Measurements from ENCODE around the gene IFTAP. TPM values are rescaled to one million over a fixed set of nuclear protein-coding genes. Genes with fewer than 3 reads are reported as not detected.

The IFTAP gene
- total and polyA plus RNA-seq, 10 of the 15 experiments (the other 5 are each of a cell fraction or from before 2014, with no cell fraction given): 0.32 to 1.0 (median 0.63) TPM; not detected in 2

DNA sequence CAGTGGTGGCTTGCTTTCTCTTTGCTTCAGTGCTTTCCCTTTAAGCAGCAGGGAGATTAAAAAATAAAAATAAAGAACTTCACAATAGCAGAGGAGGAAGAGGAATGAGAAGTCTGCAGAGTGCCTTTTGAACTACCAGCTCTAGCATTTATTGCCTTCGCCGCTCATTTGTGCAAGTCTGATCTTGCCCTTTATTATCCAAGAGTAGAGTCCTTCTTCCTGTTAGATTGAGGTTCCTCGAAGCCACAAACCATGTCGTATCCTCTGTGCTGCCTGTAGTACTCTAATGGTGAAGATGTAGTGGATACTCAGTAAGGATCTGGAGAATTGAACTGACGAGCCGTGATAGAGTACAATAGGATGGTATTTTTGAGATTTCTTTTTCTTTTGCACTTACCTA lies 105.0 kb downstream of the IFTAP start:
- H4K20me1 ChIP-seq (ENCODE audit: control insufficient read depth, insufficient read depth): no peaks in the 10 kb centered on the region
- FAIRE-seq: no peak
- H3K27ac ChIP-seq (ENCODE audit: control insufficient read depth, insufficient read depth): no peak overlapping the region
- ChIA-PET CTCF (interaction anchor here (1.1 to 7.2 kb wide), 2 partner anchors 45 to 50 kb away, joined by 4 to 197 read pairs; no protein-coding TSS in a partner anchor), SMC1A (ENCODE audit: uncharacterized antibody, unreplicated experiment) (no interaction called here), RAD21 (ENCODE audit: unreplicated experiment) (no interaction called here), POLR2A (no interaction called here)
- no peak for TF ChIP-seq CREM (IDR thresholded peaks at IDR 0.05; ENCODE audit: low read depth)
- peaks cover 0 to 3% of the 10 kb centered on the region in 2 experiments; a peak in 2 of 4 replicates for H3K27me3 ChIP-seq (replicated peaks in 1 of 2; ENCODE audit: control insufficient read depth in 2 of 2, insufficient read depth in 2 of 2, low read length in 1 of 2)
- 46% methylated on average over 6 of the region's 6 CpGs for WGBS (ENCODE audit: insufficient coverage, insufficient replicate concordance, low lambda C conversion rate, missing lambda C conversion rate)
- no TSS peak for BruUV-seq (replicated peaks)
- H2AFZ ChIP-seq (ENCODE audit: control insufficient read depth, low read depth, low read length): no peak overlapping the region
- ATAC-seq: no peak
- no peak overlapping the region for H3K4me2 ChIP-seq (ENCODE audit: control insufficient read depth, insufficient read depth)
- peaks cover 5% of the 10 kb centered on the region; the same call in 1 of the 2 replicates for H3K4me1 ChIP-seq (ENCODE audit: control insufficient read depth, insufficient read depth, low read length)
- intact Hi-C loops (cut with micrococcal nuclease; ENCODE audit: unreplicated experiment): no loop called here
- no peaks in the 10 kb centered on the region for H3K79me2 ChIP-seq (ENCODE audit: control insufficient read depth, insufficient read depth, low read length)
- H3K9me3 ChIP-seq (replicated peaks; ENCODE audit: control insufficient read depth, insufficient read depth, low read length): no peaks in the 10 kb centered on the region
- no peak overlapping the region for H3K9ac ChIP-seq (ENCODE audit: control insufficient read depth, insufficient read depth, low read length)
- H3K4me3 ChIP-seq: no peak overlapping the region
- in situ Hi-C loops (cut with MboI): no loop called here
- H3K36me3 ChIP-seq (ENCODE audit: control insufficient read depth in 2 of 2, insufficient read depth in 2 of 2, low read length in 1 of 2): no peaks in the 10 kb centered on the region
- no peak for DNase-seq (ENCODE audit: low read depth, low spot score)

DNA sequence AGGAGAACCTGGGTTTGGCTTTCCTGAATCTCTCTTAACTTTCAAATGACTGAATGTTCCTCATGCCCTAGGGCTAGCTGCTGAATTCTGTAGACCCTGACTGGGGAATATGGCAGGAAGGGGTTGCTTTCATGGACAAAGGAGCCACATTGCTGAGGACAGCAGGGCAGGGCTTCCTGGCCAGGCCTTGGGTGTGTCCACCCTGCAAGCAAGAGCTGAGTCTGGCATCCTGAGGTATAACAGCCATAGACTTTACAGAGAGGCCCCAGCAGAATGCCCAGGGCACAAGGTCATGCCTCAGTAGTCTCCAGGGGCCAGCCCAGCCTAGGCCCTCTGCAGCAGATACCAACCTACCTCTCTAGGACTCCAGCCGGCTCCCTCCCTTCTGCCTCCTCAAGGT lies 105.9 kb downstream of the IFTAP start:
- Histone ChIP-seq H3K27ac (ENCODE audit: control insufficient read depth, insufficient read depth) (no peak overlapping the region), H3K4me2 (ENCODE audit: control insufficient read depth, insufficient read depth) (no peak overlapping the region), H3K4me3 (no peak overlapping the region), H2AFZ (ENCODE audit: control insufficient read depth, low read depth, low read length) (no peak overlapping the region), H3K27me3 (replicated peaks in 1 of 2; ENCODE audit: control insufficient read depth in 2 of 2, insufficient read depth in 2 of 2, low read length in 1 of 2) (peaks cover 0 to 3% of the 10 kb centered on the region in 2 experiments; a peak in 2 of 4 replicates), H4K20me1 (ENCODE audit: control insufficient read depth, insufficient read depth) (no peaks in the 10 kb centered on the region), H3K9ac (ENCODE audit: control insufficient read depth, insufficient read depth, low read length) (no peak overlapping the region), H3K9me3 (replicated peaks; ENCODE audit: control insufficient read depth, insufficient read depth, low read length) (no peaks in the 10 kb centered on the region), H3K36me3 (ENCODE audit: control insufficient read depth in 2 of 2, insufficient read depth in 2 of 2, low read length in 1 of 2) (no peaks in the 10 kb centered on the region), H3K79me2 (ENCODE audit: control insufficient read depth, insufficient read depth, low read length) (no peaks in the 10 kb centered on the region), H3K4me1 (ENCODE audit: control insufficient read depth, insufficient read depth, low read length) (peaks cover 5% of the 10 kb centered on the region; the same call in 1 of the 2 replicates)
- ChIA-PET CTCF (interaction anchor here (1.1 to 7.2 kb wide), 5 partner anchors 9 to 49 kb away, joined by 3 to 197 read pairs (median 4); no protein-coding TSS in a partner anchor), SMC1A (ENCODE audit: uncharacterized antibody, unreplicated experiment) (interaction anchor here (1.3 to 3.9 kb wide), 2 partner anchors 47 to 136 kb away, joined by 6 to 66 read pairs; no protein-coding TSS in a partner anchor), RAD21 (ENCODE audit: unreplicated experiment) (interaction anchor here (3.6 kb wide), 1 partner anchor 47 kb away, joined by 59 read pairs; no protein-coding TSS in a partner anchor), POLR2A (no interaction called here)
- in situ Hi-C loops (cut with MboI): no loop called here
- no peak for ATAC-seq
- whole genome bisulfite sequencing (ENCODE audit: insufficient coverage, insufficient replicate concordance, low lambda C conversion rate, missing lambda C conversion rate): 69% methylated on average over 1 of the region's 1 CpG
- intact Hi-C loops (cut with micrococcal nuclease; ENCODE audit: unreplicated experiment): no loop called here
- no peak for TF ChIP-seq WRNIP1 (IDR thresholded peaks at IDR 0.05; ENCODE audit: borderline replicate concordance, low read depth, low read length)
- TF ChIP-seq, protein P1, sequence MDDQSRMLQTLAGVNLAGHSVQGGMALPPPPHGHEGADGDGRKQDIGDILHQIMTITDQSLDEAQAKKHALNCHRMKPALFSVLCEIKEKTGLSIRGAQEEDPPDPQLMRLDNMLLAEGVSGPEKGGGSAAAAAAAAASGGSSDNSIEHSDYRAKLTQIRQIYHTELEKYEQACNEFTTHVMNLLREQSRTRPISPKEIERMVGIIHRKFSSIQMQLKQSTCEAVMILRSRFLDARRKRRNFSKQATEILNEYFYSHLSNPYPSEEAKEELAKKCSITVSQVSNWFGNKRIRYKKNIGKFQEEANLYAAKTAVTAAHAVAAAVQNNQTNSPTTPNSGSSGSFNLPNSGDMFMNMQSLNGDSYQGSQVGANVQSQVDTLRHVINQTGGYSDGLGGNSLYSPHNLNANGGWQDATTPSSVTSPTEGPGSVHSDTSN (IDR thresholded peaks at IDR 0.05; ENCODE audit: insufficient replicate concordance, low read depth, low read length): no peak
- TF ChIP-seq, protein P2, sequence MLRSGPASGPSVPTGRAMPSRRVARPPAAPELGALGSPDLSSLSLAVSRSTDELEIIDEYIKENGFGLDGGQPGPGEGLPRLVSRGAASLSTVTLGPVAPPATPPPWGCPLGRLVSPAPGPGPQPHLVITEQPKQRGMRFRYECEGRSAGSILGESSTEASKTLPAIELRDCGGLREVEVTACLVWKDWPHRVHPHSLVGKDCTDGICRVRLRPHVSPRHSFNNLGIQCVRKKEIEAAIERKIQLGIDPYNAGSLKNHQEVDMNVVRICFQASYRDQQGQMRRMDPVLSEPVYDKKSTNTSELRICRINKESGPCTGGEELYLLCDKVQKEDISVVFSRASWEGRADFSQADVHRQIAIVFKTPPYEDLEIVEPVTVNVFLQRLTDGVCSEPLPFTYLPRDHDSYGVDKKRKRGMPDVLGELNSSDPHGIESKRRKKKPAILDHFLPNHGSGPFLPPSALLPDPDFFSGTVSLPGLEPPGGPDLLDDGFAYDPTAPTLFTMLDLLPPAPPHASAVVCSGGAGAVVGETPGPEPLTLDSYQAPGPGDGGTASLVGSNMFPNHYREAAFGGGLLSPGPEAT (IDR thresholded peaks at IDR 0.05; ENCODE audit: low read depth): no peak
- TF ChIP-seq, protein P3, sequence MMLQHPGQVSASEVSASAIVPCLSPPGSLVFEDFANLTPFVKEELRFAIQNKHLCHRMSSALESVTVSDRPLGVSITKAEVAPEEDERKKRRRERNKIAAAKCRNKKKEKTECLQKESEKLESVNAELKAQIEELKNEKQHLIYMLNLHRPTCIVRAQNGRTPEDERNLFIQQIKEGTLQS (IDR thresholded peaks at IDR 0.05; ENCODE audit: borderline replicate concordance, extremely low read depth, low read depth, low read length): no peak
- no TSS peak for BruUV-seq (replicated peaks)
- no peak for DNase-seq (ENCODE audit: low read depth, low spot score)
- FAIRE-seq: no peak
